Upper lobe of left lung (tissue), 4 donors: Measurements from ENCODE around the gene DOCK1.

Experiments
- CTCF ChIP-seq, 6 experiments: fragments of 450-650 bp in 4 of 6; fragments of 200-600 bp in 2 of 6; sonication (generic) in 2 of 6; IDR thresholded peaks; one replicate each; pipeline ENCODE4 v1.5.1; 2016 to 2019; ENCODE audit warnings: antibody characterized with exemption in 6 of 6
- EP300 ChIP-seq, 4 donors: sonication (generic); formaldehyde crosslinking; IDR thresholded peaks; one replicate each; pipeline ENCODE4 v1.5.1; 2017; ENCODE audit warnings: antibody characterized with exemption in 4 of 4, control low read depth in 2 of 4
- POLR2A ChIP-seq, 4 donors: fragments of 450-650 bp; IDR thresholded peaks; one replicate each; pipeline ENCODE4 v1.5.1; 2016 to 2017; ENCODE audit warnings: antibody characterized with exemption in 4 of 4, mild to moderate bottlenecking in 2 of 4

- TF ChIP-seq CTCF (IDR thresholded peaks at IDR 0.05) (no peak), EP300 (IDR thresholded peaks at IDR 0.05) (no peak), POLR2A (IDR thresholded peaks at IDR 0.05) (no peak)
These were observed 217.6 kb downstream of the DOCK1 start for GRCh38 chr10:127122831-127123230.
